GM19324 (cell line): Measurements from ENCODE around the gene LYPLA2.
"Not testable (repeated sequence)": the region's sequence is repeated elsewhere in the genome, so short reads cannot be mapped to it uniquely, and the experiment has no call there.

ENCODE experiments used
- ATAC-seq: cut with Tn5 transposase; IDR thresholded peaks from one replicate; pipeline ENCODE4 v1.9.1; 2021; ENCODE audit warnings: mild to moderate bottlenecking, moderate library complexity; ENCODE audit not compliant: unreplicated experiment, low FRiP score

The LYPLA2 gene

DNA sequence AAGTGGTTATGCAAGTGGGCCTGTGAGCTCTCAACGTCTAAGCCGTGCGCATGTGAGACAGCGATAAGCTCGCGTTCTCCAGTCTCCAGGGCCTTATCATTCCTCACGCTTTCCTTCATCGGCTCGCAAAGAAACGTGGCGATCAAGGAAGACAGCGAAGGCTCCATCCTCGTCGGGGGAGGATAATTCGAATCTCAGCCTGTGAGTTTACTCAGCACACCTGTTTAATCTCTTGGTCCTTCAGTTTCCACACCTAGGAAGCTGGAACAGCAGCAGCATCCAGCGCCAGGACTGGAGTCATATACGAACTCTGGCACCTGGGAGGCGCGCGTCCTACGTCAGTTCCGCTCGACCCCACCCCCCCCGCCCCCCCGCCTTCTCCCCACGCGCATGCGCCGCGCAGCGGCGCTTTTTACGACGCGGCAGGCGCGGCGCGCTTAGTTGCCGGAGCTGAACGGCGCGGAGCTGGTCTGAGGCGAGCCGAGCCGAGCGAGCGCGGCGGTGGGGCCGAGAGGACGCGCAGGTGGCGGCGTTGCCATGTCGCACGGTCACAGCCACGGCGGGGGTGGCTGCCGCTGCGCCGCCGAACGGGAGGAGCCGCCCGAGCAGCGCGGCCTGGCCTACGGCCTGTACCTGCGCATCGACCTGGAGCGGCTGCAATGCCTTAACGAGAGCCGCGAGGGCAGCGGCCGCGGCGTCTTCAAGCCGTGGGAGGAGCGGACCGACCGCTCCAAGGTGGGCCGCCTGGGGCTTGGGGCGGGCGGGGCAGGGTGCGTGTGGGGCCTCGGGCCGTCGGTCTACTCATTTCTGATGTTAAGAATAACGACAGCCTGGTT, 12.7 kb upstream of the LYPLA2 start, which contains the start of gene PITHD1:
Gene PITHD1 (plus strand): TSS at position 440 of the 836 bp plus-strand sequence. CDS start 98 bp downstream, at position 538.
- peak; percentile 72 for ATAC-seq

DNA sequence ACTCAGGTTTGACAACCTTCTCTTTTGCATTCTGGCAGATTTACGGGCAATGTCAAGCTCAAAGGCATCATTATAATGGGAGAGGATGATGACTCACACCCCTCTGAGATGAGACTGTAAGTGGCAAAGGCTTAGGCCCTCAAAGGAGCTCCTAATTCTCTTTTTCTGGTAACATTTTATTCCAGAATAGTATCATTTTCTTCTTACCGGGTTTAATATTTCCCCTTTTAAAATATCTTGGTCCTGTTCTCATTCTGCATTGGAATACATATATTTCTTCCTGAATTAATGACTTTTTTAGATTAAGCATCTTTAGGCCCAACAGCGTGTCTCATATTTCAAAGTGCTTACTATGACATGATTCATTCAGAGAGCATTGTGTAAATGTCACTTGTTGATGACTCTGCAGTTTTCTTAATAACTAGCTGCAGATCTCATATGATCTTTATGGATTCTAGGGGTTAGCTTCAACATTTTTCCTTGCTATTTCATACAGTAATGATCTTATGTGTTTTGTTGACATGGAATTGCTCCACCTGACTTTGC, 11.0 kb upstream of the LYPLA2 start:
- no peak for ATAC-seq

DNA sequence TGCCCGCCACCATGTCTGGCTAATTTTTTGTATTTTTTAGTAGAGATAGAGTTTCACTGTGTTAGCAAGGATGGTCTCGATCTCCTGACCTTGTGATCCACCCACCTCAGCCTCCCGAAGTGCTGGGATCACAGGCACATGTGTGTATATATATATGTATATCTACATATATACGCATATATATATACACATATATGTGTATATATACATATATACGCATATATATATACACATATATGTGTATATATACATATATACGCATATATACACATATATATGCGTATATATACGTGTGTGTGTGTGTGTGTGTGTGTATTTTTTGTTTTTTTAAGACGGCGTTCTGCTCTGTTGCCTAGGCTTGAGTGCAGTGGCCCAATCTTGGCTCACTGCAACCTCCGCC, 7.8 kb upstream of the LYPLA2 start:
- not testable (repeated sequence) for ATAC-seq

GRCh38 chr1:23784846-23785245, 6.1 kb upstream of the LYPLA2 start:
- no peak for ATAC-seq

DNA sequence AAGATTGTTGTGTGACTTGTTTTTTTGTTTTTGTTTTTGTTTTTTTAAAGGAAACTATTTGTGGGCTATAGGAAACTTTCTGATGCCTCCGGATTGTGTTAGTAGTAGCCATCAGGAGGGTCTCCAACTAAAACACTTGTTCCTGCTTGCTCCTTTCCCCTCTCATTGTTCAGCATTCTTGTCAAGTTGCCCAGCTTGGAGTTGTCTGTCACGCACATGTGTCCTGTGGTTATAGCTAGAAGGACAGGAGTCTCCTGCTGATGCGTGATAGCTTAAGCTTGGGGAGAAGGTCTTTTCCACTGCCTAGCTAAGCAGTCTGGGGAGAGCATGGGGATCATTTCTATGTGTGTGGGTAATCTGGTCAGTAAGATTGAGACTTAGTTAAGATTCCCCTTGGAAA, 3.2 kb upstream of the LYPLA2 start:
- no peak for ATAC-seq

GRCh38 chr1:23788695-23789094, 2.2 kb upstream of the LYPLA2 start:
- no peak for ATAC-seq

GRCh38 chr1:23791516-23792047, 637 bp downstream of the LYPLA2 start:
- ATAC-seq: no peak

DNA sequence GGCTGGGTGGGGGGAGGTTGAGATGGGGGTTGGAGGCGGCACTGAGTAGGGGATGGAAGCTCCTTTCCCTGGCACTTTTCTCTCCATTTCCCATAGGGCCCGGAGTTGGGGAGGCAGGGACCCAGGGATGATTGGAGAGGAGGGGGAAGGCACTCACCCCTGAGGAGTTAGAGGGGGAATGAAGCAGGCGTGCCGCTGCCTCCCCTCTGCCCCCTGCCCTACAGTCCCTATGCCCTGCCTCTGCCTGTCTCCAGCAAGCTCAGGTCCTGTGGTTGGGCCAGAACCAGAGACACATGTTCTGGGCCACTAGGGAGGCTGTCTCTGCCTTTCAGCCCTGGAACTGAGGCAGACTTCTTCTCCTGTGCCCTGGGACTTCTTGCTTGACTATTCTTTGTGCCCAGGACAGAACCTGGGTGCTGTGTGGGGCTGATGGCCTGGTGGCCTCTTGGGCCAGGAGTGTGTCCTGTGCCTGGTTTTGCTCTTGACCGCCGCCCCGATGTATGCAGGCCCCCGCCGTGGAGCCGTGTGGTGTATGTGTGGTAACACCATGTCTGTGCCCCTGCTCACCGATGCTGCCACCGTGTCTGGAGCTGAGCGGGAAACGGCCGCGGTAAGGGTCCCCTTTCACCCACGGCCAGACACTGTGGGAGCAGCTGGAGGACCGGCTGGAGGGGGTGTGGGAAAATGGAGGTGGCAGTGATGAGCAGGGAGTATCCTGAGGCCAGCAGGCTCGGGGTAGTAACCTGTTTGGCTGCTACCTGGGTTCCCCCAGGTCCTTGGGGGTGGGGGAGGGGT, 1.4 kb downstream of the LYPLA2 start:
- ATAC-seq: no peak

DNA sequence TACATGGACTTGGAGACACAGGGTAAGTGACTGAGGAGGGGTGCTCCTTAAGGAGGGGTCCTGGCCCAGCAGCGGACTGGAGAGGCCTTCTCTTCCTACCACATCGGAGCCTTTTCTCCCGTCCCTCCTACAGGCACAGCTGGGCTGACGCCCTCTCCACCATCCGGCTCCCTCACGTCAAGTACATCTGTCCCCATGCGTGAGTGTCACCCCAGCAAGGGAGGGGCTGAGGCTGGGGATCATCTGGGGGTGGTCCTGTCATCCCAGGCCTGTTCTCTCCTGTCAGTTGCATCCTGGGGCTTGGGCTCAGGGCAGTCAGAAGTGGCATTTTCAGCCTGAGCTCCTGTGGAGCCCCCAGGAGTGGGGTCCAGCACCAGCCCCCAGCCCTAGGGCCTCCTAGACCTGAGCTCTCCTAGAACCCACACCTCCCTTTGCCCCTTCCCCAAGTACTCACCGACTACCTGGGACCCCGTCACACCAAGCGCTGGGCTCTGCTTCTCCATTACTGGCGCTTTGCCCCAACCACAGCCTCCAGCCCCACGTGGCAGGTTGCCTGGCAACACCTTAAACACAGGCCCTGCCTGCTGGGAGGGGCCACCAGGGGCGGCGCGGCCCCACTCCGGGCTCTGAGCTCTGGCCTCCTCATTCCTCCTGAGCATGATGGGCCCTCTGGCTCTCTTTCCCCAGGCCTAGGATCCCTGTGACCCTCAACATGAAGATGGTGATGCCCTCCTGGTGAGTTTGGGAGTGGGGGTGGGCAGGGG, 2.3 kb downstream of the LYPLA2 start:
- no peak for ATAC-seq

DNA sequence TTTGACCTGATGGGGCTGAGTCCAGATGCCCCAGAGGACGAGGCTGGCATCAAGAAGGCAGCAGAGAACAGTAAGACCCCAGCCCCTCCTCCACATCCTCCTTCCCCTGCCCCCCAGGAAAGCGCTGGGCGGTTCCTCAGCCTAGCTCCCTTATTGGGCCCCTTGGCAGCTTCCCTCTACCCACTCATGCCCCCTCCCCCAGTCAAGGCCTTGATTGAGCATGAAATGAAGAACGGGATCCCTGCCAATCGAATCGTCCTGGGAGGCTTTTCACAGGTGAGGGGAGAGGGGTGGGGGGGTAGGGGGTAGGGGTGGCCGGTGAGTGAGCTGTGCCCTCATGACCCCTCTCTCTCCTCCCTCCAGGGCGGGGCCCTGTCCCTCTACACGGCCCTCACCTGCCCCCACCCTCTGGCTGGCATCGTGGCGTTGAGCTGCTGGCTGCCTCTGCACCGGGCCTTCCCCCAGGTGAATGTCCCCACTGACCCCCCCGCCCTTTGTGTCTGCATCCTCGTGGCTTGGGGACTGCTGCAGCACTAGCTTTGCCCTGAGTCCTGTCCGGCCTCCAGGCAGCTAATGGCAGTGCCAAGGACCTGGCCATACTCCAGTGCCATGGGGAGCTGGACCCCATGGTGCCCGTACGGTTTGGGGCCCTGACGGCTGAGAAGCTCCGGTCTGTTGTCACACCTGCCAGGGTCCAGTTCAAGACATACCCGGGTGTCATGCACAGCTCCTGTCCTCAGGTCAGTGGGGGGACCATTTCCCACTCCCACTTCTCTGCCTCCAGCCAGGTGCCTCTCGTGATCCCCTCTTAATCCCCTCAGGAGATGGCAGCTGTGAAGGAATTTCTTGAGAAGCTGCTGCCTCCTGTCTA, 3.2 kb downstream of the LYPLA2 start:
- ATAC-seq: no peak

DNA sequence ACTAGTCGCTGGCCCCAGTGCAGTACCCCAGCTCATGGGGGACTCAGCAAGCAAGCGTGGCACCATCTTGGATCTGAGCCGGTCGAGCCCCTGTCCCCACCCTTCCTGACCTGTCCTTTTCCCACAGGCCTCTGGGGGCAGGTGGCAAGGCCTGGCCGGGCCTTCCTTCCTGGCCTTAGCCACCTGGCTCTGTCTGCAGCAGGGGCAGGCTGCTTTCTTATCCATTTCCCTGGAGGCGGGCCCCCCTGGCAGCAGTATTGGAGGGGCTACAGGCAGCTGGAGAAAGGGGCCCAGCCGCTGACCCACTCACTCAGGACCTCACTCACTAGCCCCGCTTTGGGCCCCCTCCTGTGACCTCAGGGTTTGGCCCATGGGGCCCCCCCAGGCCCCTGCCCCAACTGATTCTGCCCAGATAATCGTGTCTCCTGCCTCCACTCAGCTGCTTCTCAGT, 3.8 kb downstream of the LYPLA2 start:
- ATAC-seq: not testable (repeated sequence)

DNA sequence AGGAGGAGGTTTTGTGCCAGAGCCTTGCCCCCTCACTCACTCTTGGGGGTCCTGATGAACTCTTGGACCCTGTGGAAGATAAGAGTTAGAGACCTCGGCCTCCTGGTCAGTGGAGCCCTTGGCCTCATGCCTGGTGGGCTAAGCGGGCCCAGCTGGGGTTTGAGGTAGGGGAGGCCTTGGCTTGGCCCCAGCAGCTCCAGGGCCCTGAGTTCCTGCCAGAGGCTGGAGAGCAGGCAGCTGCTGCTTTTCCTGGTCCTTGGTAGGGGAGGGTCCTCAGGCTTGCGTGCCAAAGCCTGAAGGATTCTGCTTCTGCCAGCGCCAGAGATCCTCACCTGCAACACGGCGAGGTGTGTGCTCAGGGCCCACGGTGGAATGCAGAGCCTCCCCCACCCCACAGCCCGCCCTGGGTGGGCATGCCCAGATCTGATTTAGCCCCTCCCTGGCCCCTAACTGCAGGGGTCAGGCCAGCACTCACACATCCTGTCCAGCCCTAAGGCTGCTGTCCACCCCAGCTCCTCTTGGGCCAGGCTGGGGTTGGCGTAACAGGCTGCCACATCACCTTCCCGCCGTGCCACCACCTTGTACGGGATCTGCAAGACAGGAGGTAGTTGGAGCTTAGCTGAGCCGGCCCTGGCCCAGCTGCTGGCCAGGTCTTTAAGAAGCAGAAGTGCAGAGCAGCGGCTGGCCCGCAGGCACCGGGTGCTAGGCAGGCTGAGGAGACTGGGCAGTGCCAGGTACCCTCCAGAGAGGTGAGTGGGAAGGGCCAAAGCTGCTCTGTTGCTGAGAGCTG, 4.9 kb downstream of the LYPLA2 start:
- no peak for ATAC-seq

DNA sequence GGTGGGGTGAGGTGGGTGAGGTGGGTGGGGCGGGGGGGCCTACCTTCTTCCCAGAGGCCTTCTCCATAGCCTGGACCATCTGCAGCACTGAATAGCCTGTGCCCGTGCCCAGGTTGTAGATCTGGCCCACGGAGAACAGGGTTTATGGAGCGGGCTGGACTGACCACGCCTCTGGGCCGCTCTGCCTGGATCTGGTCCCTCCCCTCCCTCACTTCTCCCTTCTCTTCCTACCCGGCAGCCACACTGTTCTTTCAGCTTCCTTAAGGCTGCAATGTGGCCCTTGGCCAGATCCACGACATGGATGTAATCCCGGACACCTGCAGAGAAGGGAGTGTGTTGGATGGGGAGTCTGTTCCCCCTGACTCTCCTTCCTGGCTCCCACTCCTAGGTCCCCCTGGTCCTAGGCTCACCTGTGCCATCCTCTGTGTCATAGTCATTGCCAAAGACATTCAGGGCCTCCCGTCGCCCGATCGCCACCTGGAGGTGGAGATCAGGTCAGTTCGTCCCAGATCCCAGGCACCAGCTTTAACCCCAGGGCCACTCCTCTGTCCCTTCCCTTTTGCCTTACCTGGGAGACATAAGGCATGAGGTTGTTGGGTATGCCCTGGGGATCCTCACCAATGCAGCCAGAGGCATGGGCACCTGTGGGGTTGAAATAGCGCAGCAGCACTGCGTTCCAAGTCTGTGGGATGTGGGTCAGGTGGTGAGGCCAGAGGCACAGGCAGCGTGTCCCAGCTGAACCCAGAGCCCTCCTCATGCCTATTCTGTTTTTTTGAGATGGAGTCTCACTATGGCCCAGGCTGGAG, 5.7 kb downstream of the LYPLA2 start:
- ATAC-seq: no peak

- no peak for ATAC-seq
Observed at GRCh38 chr1:23797478-23798448, 6.8 kb downstream of the LYPLA2 start.

DNA sequence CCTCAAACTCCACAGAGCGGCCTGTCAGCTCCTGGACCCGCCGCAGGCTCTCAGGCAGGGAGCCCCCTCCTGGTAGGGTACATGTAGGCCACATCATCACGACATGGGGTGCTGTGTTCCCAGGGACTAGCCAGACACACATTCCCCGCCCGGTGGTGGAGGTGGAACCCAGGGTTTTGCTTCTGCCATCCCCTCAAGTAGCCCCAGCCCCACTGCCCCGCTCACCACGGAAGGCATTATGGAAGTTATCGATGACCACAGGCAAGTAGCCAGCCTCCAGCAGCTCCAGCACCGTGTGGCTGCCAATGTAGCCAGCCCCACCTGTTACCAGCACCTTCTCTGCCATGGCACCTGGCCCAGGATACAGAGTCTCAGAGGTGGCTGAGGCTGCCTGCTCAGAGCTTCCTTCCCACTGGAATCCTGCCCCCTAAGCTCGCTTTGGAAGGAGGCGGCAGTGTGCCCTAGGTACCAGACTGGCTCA, 7.8 kb downstream of the LYPLA2 start:
- ATAC-seq: no peak

- ATAC-seq: no peak
Observed at GRCh38 chr1:23799255-23799569, 8.3 kb downstream of the LYPLA2 start.
